Cardiac septum (tissue), 1 donor: ENCODE measurements around the gene GABRG3. TPM values are rescaled to one million over a fixed set of nuclear protein-coding genes. Genes with fewer than 3 reads are reported as not detected.

ENCODE experiments used
- DNase-seq: peaks from one replicate; pipeline ENCODE4 v3.0.0-alpha.2; 2020; ENCODE audit warnings: low spot score
- intact Hi-C: fragments of 100-400 bp; cut with DNase I; formaldehyde crosslinking; loops from one replicate; pipeline ENCODE4 v1.14.0; 2022
- long read RNA-seq: library from polyadenylated mRNA; unstranded; transcript quantifications from one replicate; pipeline ENCODE4 v2.0.0, GENCODE V29; 2021
- total RNA-seq: library from RNA; stranded (reverse); fragmentation: NEBNext Ultra II Directional; extraction: Animal tissue kit (Norgen Biotek cat#: 25700); gene quantifications from one replicate; pipeline ENCODE4 v1.2.1, GENCODE V29; 2021
- donor health status: DM: no; HTN: no; CAD: no.

The GABRG3 gene
- 0.35 TPM for total RNA-seq
- long read RNA-seq: 0 reads

- no peak for DNase-seq
- intact Hi-C loops: no loop called here
Measured at GRCh38 chr15:26970712-26971210, at the start of gene GABRG3. Gene GABRG3 (plus strand): TSS chr15:26971181.

- intact Hi-C loops: no loop called here
- DNase-seq: no peak
Measured at GRCh38 chr15:26921433-26921832, 49.5 kb upstream of the GABRG3 start.

- intact Hi-C loops: no loop called here
- no peak for DNase-seq
Measured at GRCh38 chr15:26926081-26926480, 44.9 kb upstream of the GABRG3 start.

GRCh38 chr15:26928051-26928450 is 42.9 kb upstream of the GABRG3 start:
- no peak for DNase-seq
- intact Hi-C loops: no loop called here

- intact Hi-C loops: no loop called here
- DNase-seq: no peak
Measured at GRCh38 chr15:26929588-26929987, 41.4 kb upstream of the GABRG3 start.

- DNase-seq: no peak
- intact Hi-C loops: no loop called here
Measured at GRCh38 chr15:26934848-26935247, 36.1 kb upstream of the GABRG3 start.

- DNase-seq: no peak
- intact Hi-C loops: no loop called here
Measured at GRCh38 chr15:26935322-26935721, 35.7 kb upstream of the GABRG3 start.

- intact Hi-C loops: no loop called here
- DNase-seq: no peak
Measured at GRCh38 chr15:26936502-26936901, 34.5 kb upstream of the GABRG3 start.

- DNase-seq: no peak
- intact Hi-C loops: no loop called here
Measured at GRCh38 chr15:26937134-26937533, 33.8 kb upstream of the GABRG3 start.

- DNase-seq: no peak
- intact Hi-C loops: no loop called here
Measured at GRCh38 chr15:26939398-26939797, 31.6 kb upstream of the GABRG3 start.

GRCh38 chr15:26941489-26941888 is 29.5 kb upstream of the GABRG3 start:
- DNase-seq: no peak
- intact Hi-C loops: no loop called here

- DNase-seq: no peak
- intact Hi-C loops: no loop called here
Measured at GRCh38 chr15:26943866-26944265, 27.1 kb upstream of the GABRG3 start.

GRCh38 chr15:26945046-26945445 is 25.9 kb upstream of the GABRG3 start:
- intact Hi-C loops: no loop called here
- DNase-seq: no peak

- DNase-seq: no peak
- intact Hi-C loops: no loop called here
Measured at GRCh38 chr15:26950001-26950400, 21.0 kb upstream of the GABRG3 start.

GRCh38 chr15:26954403-26954802 is 16.6 kb upstream of the GABRG3 start:
- intact Hi-C loops: no loop called here
- no peak for DNase-seq

- DNase-seq: no peak
- intact Hi-C loops: no loop called here
Measured at GRCh38 chr15:26967719-26968269, 3.2 kb upstream of the GABRG3 start.

- no peak for DNase-seq
- intact Hi-C loops: no loop called here
Measured at GRCh38 chr15:26968806-26969205, 2.2 kb upstream of the GABRG3 start.

GRCh38 chr15:26971271-26972018 is 464 bp downstream of the GABRG3 start:
- no peak for DNase-seq
- intact Hi-C loops: no loop called here

GRCh38 chr15:26972636-26973035 is 1.7 kb downstream of the GABRG3 start:
- intact Hi-C loops: no loop called here
- no peak for DNase-seq

GRCh38 chr15:26974120-26974780 is 3.3 kb downstream of the GABRG3 start:
- intact Hi-C loops: no loop called here
- no peak for DNase-seq

- intact Hi-C loops: no loop called here
Measured at GRCh38 chr15:26981492-26981891, 10.5 kb downstream of the GABRG3 start.

More at GRCh38 chr15:26981492-26981891, 10.5 kb downstream of the GABRG3 start:
- DNase-seq: no peak
